HCT116 (cell line): ENCODE measurements around the gene CEP97. TPM values are rescaled to one million over a fixed set of nuclear protein-coding genes. Genes with fewer than 3 reads are reported as not detected.
"Not testable (repeated sequence)": the region's sequence is repeated elsewhere in the genome, so short reads cannot be mapped to it uniquely, and the experiment has no call there.

Experiments
- ATAC-seq: fragments of 200-7000 bp; cut with Tn5 transposase; 2 replicates; pipeline ENCODE4 v1.9.1; 2020; ENCODE audit warnings: mild to moderate bottlenecking, moderate library complexity
- BruUV-seq: library from RNA; stranded (reverse); fragments of 400-500 nt; replicated peaks from 2 replicates; lab custom pipeline; 2021; lab: Mats Ljungman, UMichigan
- CTCF ChIA-PET: fragments of 300-600 bp; sonication (Branson Sonifier 250); formaldehyde crosslinking; loops from one replicate; lab custom pipeline; 2021; ENCODE audit warnings: antibody characterized with exemption; lab: Charles Lee
- POLR2A ChIA-PET: fragments of 300-600, 350-600 bp; sonication (Branson Sonifier 250); formaldehyde crosslinking; loops from one replicate; lab custom pipeline; 2021; ENCODE audit warnings: antibody characterized with exemption; lab: Charles Lee
- RAD21 ChIA-PET, 2 experiments: fragments of 300-600 bp; sonication (Branson Sonifier 250); formaldehyde crosslinking; loops; one replicate each; lab custom pipeline; 2023; ENCODE audit warnings: low total read pairs in 2 of 2; ENCODE audit not compliant: uncharacterized antibody in 2 of 2, unreplicated experiment in 2 of 2, low non-redundant PET in 1 of 2; lab: Charles Lee
- DNase-seq: peaks from one replicate; pipeline ENCODE4 v3.0.0-alpha.2; 2010; ENCODE audit warnings: low read depth, low spot score
- H2AFZ ChIP-seq: fragments of 200-600 bp; shearing (Covaris generic), sonication (generic); 2 replicates; pipeline ENCODE4 v1.6.1; 2017; ENCODE audit warnings: low read depth, mixed run types, mixed read lengths, antibody characterized with exemption, low read length; ENCODE audit not compliant: poor library complexity, severe bottlenecking
- H3K27ac ChIP-seq: 2 replicates; pipeline ENCODE4 v1.5.1; 2012; ENCODE audit warnings: low read depth, low read length
- H3K27me3 ChIP-seq: fragments of 200-600 bp; sonication (generic); 2 replicates; pipeline ENCODE4 v1.6.1; 2016; ENCODE audit warnings: mixed run types, low read length, mixed read lengths; ENCODE audit not compliant: insufficient read depth
- H3K36me3 ChIP-seq, 2 experiments: fragments of 200-500 bp in 1 of 2; fragments of 200-600 bp in 1 of 2; sonication (Bioruptor generic) in 1 of 2; sonication (generic) in 1 of 2; 2 replicates each; pipeline versions ENCODE4 v1.5.1 to v1.6.1; 2014 to 2016; ENCODE audit warnings: low read length in 2 of 2, inconsistent platforms in 1 of 2, mixed read lengths in 1 of 2, mixed run types in 1 of 2; ENCODE audit not compliant: insufficient read depth in 2 of 2, control insufficient read depth in 1 of 2
- H3K4me1 ChIP-seq, 2 experiments: fragments of 200-600 bp in 1 of 2; sonication (generic) in 1 of 2; 2 replicates each; pipeline versions ENCODE4 v1.5.1 to v1.6.1; 2012 to 2017; ENCODE audit warnings: low read length in 2 of 2, inconsistent platforms in 1 of 2, mild to moderate bottlenecking in 1 of 2, mixed read lengths in 1 of 2, mixed run types in 1 of 2, moderate library complexity in 1 of 2; ENCODE audit not compliant: insufficient read depth in 2 of 2, control insufficient read depth in 1 of 2
- H3K4me2 ChIP-seq: fragments of 200-600 bp; sonication (generic); 2 replicates; pipeline ENCODE4 v1.6.1; 2017; ENCODE audit warnings: mixed run types, low read length, mixed read lengths
- H3K4me3 ChIP-seq, 2 experiments: fragments of 200-600 bp in 1 of 2; sonication (generic) in 1 of 2; replicated peaks in 1 of 2; 2 replicates each; pipeline ENCODE4 v1.5.1; 2011 to 2016; ENCODE audit warnings: low read length in 2 of 2, control low read depth in 1 of 2, low read depth in 1 of 2, mild to moderate bottlenecking in 1 of 2, mixed read lengths in 1 of 2, mixed run types in 1 of 2
- H3K79me2 ChIP-seq: fragments of 200-600 bp; sonication (generic); 2 replicates; pipeline ENCODE4 v1.6.1; 2017; ENCODE audit warnings: mild to moderate bottlenecking, mixed run types, low read length, moderate library complexity, mixed read lengths; ENCODE audit not compliant: insufficient read depth
- H3K9ac ChIP-seq: fragments of 200-600 bp; sonication (generic); 2 replicates; pipeline ENCODE4 v1.6.1; 2016; ENCODE audit warnings: low read length, mixed read lengths
- H3K9me2 ChIP-seq: fragments of 200-600 bp; sonication (generic), shearing (Covaris generic); 2 replicates; pipeline ENCODE4 v1.6.1; 2017; ENCODE audit warnings: mixed run types, mild to moderate bottlenecking, moderate library complexity; ENCODE audit not compliant: insufficient read depth
- H3K9me3 ChIP-seq, 2 experiments: fragments of 200-500 bp in 1 of 2; fragments of 200-600 bp in 1 of 2; sonication (Bioruptor generic) in 1 of 2; sonication (generic) in 1 of 2; 2 replicates each; pipeline ENCODE4 v1.6.1; 2014 to 2017; ENCODE audit warnings: low read length in 2 of 2, mixed read lengths in 2 of 2, inconsistent platforms in 1 of 2, low read depth in 1 of 2, mild to moderate bottlenecking in 1 of 2, mixed run types in 1 of 2, moderate library complexity in 1 of 2; ENCODE audit not compliant: control insufficient read depth in 1 of 2, insufficient read depth in 1 of 2
- H4K20me1 ChIP-seq: fragments of 200-600 bp; sonication (generic), shearing (Covaris generic); 2 replicates; pipeline ENCODE4 v1.6.1; 2017; ENCODE audit warnings: mixed run types, mild to moderate bottlenecking, moderate library complexity; ENCODE audit not compliant: insufficient read depth
- CEBPB ChIP-seq: IDR thresholded peaks from 2 replicates; pipeline ENCODE4 v1.6.1; 2012; ENCODE audit warnings: low read depth
- EGR1 ChIP-seq: IDR thresholded peaks from 2 replicates; pipeline ENCODE4 v1.6.1; 2012; ENCODE audit warnings: low read depth
- intact Hi-C: fragments of 100-400 bp; cut with micrococcal nuclease; formaldehyde crosslinking; loops from 2 replicates; pipeline ENCODE4 v1.10.0; 2022
- total RNA-seq: library from RNA; stranded (reverse); gene quantifications from one replicate; pipeline ENCODE4 v1.2.1, GENCODE V29; 2021; ENCODE audit not compliant: unreplicated experiment

CEP97 gene
- total RNA-seq, 1 experiment from 2014 or later = 15.7 TPM

DNA sequence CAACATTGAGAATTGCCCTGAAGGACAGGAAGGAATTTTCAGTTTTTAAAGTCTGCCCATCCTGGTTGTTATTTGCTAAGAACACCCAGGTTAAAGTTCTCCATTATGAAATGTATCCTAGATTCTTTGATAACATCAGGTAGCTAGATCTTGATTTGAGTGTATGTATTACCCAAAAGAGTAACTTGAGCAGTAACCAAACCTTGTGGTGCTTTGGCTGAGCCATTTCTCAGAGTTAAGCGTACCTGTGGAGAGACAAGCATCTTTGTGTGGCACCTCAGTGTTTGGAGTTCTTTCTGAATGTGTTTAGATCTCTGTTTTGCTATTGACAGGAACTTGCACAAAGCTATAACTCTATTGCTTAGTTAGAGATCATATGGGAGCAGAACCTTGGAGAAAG is 20.4 kb downstream of the CEP97 start:
- POLR2A ChIA-PET = no interaction called here
- RAD21 ChIA-PET = no interaction called here
- Histone ChIP-seq H3K9ac (no peak overlapping the region), H3K36me3 (no peaks in the 10 kb centered on the region), H3K9me2 (no peaks in the 10 kb centered on the region), H3K27me3 (no peaks in the 10 kb centered on the region), H3K4me1 (no peaks in the 10 kb centered on the region), H2AFZ (no peak overlapping the region), H3K27ac (no peak overlapping the region), H3K4me3 (no peak overlapping the region), H4K20me1 (no peaks in the 10 kb centered on the region), H3K4me2 (no peak overlapping the region), H3K79me2 (no peaks in the 10 kb centered on the region), H3K9me3 (no peaks in the 10 kb centered on the region)
- DNase-seq = no peak
- intact Hi-C loops = no loop called here
- no peak for TF ChIP-seq CEBPB
- no peak for TF ChIP-seq EGR1
- no TSS peak for BruUV-seq
- CTCF ChIA-PET = no interaction called here
- no peak for ATAC-seq

DNA sequence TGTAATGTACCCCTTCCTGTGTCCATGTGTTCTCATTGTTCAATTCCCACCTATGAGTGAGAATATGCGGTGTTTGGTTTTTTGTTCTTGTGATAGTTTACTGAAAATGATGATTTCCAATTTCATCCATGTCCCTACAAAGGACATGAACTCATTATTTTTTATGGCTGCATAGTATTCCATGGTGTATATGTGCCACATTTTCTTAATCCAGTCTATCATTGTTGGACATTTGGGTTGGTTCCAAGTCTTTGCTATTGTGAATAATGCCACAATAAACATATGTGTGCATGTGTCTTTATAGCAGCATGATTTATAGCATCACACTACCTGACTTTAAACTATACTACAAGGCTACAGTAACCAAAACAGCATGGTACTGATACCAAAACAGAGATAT is 21.5 kb downstream of the CEP97 start:
- H3K27ac ChIP-seq, H3K79me2 ChIP-seq, H3K4me3 ChIP-seq, H3K9me2 ChIP-seq, ATAC-seq, H3K36me3 ChIP-seq, H3K27me3 ChIP-seq, DNase-seq, POLR2A ChIA-PET, intact Hi-C loops, H2AFZ ChIP-seq, CTCF ChIA-PET, H3K9me3 ChIP-seq, H3K4me1 ChIP-seq, H3K4me2 ChIP-seq, BruUV-seq, RAD21 ChIA-PET, H4K20me1 ChIP-seq, H3K9ac ChIP-seq: not testable (repeated sequence)

DNA sequence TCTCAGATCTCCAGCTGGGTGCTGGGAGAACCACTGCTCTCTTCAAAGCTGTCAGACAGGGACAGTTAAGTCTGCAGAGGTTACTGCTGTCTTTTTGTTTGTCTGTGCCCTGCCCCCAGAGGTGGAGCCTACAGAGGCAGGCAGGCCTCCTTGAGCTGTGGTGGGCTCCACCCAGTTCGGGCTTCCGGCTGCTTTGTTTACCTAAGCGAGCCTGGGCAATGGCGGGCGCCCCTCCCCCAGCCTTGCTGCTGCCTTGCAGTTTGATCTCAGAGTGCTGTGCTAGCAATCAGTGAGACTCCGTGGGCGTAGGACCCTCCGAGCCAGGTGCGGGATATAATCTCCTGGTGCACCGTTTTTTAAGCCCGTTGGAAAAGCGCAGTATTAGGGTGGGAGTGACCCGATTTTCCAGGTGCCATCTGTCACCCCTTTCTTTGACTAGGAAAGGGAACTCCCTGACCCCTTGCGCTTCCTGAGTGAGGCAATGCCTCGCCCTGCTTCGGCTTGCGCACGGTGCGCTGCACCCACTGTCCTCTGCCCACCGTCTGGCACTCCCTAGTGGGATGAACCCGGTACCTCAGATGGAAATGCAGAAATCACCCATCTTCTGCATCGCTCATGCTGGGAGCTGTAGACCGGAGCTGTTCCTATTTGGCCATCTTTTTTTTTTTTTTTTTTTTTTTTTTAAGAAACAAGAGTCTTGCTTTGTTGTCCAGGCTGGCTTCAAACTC is 29.1 kb downstream of the CEP97 start:
- DNase-seq, H3K27me3 ChIP-seq, H3K9me2 ChIP-seq, CTCF ChIA-PET, H3K4me2 ChIP-seq, POLR2A ChIA-PET, H3K79me2 ChIP-seq, H4K20me1 ChIP-seq, BruUV-seq, H3K27ac ChIP-seq, ATAC-seq, intact Hi-C loops, RAD21 ChIA-PET, H2AFZ ChIP-seq, H3K9ac ChIP-seq, H3K4me3 ChIP-seq, H3K9me3 ChIP-seq, H3K36me3 ChIP-seq, H3K4me1 ChIP-seq: not testable (repeated sequence)
